Activated T-cell treated with anti-CD3 and anti-CD28 coated beads, Interleukin-2, amount 50 U/mL, for 1 hour (primary cell): Measurements from ENCODE around the gene SLC12A1.

ENCODE experiments used
- DNase-seq: peaks from one replicate; pipeline ENCODE4 v3.0.0-alpha.2; 2020

SLC12A1 gene

GRCh38 chr15:48244921-48245320 lies 38.8 kb downstream of the SLC12A1 start:
- DNase-seq: no peak

DNA sequence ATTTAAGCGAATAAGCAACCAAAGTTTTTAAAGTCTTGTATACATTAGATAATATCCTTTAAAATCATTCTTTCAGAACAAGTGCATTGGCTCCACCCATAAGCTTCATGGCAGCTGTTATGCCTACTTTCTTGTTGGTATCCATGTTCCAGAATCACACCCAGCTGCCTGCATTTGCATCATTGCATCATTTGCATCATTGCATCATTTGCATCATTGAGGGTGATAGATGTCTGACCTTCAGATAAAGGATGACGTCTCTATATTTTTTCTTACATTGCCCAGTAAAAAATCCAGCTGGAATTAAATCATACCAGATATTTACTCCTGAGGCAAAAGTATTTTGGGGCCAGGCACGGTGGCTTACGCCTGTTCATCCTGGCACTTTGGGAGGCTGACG lies 42.3 kb downstream of the SLC12A1 start:
- no peak for DNase-seq

DNA sequence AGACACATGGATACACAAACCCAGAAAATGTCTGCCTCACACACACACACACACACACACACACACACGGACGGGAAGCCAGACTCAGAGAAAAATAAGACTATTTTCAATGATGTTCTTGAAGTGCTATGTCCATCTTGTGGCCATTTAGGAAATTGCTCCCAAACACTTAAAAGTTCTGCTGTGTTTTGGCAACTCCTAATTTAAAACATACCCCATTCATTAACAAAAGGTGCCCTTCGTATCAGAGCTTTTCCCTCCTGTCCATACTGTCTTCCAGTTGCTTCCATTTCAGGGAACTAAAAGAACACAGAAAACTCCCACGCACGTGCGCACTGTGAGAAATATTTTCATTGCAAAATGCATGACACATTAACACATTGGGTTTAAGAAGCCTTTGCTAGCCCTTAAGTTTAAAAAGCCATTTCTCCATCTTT lies 44.6 kb downstream of the SLC12A1 start:
- no peak for DNase-seq

DNA sequence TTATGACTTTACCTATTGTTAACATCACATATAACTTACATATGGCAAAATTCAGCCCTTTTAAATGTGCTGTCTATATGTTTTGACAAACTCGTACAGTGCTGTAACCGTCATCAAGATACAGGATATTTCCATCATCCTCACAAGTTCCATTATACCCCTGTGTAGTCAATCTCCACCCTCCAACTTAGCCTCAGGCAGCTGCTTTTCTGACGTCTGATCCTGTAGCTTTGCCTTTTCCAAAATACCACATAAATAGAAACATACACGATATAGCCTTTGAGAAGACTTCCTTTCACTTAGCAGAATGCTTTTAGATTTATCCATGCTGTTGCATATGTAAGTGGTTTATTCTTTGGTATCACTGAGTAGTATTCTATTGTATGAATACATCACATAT lies 47.1 kb downstream of the SLC12A1 start:
- no peak for DNase-seq

- no peak for DNase-seq
These were observed 59.0 kb downstream of the SLC12A1 start for GRCh38 chr15:48265135-48265534.

DNA sequence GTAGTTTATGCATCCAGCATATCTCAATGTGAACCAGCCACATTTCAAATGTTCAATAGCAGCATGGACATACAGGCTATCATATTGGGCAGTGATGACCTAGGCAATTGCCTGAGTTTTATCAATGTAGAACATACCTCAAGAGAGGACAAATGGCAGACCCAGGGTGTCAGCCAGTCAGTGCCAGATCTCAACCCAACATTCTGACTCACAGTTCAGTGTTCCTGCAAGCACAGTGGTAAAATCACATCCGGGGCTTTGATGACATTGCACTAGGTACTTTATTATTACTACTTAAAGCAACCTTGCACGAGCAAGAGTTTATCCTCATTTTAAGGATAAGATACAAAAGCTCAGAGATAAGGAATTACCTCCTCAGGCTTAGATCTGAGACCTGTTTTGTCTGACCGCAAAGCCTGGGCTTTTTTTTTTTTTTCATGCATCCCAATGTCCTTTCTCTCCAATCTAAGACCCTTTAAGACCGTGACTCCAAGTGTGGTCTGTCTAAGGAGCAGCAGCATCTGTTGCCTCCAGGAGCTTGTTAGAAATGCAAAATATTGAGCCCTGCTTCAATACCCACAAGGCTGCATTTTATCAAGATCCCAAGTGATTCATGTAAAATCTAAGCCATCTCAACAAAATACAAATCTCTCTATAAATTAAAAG lies 60.1 kb downstream of the SLC12A1 start:
- no peak for DNase-seq

DNA sequence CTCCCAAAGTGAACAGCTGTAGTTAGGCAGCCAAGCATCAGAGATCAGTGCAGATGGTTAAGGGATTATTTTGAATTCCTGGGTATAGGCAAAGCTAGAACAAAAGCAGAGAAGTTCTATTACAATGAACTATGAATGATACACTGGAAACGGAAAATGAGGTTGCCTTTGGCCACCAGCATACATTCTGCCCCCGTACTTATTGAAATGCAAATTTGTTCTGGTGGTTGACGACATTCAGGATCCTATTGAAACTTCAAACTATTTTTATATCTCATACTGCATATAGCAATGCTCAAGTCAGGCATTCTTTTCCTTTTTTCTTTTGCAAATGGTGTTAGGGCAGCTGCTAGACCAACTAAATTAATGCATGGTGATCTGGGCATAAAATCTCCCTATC lies 61.7 kb downstream of the SLC12A1 start:
- no peak for DNase-seq

- DNase-seq: no peak
These were observed 66.9 kb downstream of the SLC12A1 start for GRCh38 chr15:48273049-48273448.

- no peak for DNase-seq
These were observed 72.6 kb downstream of the SLC12A1 start for GRCh38 chr15:48278666-48279065.

- DNase-seq: no peak
These were observed 73.5 kb downstream of the SLC12A1 start for GRCh38 chr15:48279608-48280007.

DNA sequence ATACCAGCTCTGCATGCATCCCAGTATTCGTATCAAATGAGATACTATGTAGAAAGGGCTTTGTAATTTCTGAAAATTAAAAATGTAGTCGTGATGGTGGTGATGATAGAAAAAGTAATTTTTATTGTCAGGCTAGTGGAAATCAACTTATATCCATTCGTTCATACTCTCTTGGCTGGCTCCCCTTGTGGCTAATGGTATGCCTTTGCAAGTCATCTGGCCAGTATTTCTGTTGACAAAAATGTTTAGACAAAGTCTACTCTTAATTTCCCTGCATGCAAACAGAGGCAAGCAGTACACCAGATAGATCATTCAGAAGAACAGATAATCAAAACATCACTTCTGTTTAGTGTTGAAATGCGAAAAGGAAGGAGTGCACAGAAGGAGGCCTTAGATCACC lies 75.6 kb downstream of the SLC12A1 start:
- DNase-seq: no peak

GRCh38 chr15:48282216-48282615 lies 76.1 kb downstream of the SLC12A1 start:
- DNase-seq: no peak

- no peak for DNase-seq
These were observed 77.5 kb downstream of the SLC12A1 start for GRCh38 chr15:48283396-48284145.

- no peak for DNase-seq
These were observed 79.5 kb downstream of the SLC12A1 start for GRCh38 chr15:48285329-48286214.

DNA sequence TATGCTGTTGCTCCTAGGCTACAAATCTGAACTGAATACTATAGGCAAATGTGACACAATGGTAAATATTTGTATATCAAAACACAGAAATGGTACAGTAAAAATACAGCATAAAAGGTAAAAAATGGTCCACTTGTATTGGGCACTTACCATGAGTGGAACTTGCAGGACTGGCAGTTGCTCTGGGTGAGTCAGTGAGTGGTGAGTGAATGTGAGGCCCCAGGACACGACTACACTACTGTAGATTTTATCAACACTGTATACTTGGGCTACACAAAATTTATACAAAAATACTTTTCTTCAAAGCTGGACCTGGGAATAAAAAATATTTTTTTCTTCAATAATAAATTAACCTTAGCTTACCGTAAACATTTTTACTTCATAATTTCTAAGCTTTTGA lies 83.5 kb downstream of the SLC12A1 start:
- no peak for DNase-seq

DNA sequence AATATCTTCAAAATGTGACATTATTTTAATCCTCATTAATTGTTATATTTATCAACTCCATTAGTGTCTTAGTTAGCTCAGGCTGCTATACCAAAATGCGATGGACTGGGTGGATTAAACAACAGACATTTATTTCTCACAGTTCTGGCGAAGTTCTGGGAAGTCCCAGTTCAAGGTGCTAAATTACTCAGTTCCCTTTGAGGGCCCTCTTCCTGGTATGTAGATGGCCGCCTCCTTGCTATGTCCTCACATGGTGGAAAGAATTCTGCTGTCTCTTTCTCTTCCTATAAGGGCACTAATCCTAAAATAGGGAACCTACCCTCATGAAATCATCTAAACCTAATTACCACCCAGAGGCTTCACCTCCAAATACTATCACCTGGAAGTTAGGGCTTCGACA lies 86.4 kb downstream of the SLC12A1 start:
- no peak for DNase-seq

- DNase-seq: no peak
These were observed 91.6 kb downstream of the SLC12A1 start for GRCh38 chr15:48297668-48298067.

DNA sequence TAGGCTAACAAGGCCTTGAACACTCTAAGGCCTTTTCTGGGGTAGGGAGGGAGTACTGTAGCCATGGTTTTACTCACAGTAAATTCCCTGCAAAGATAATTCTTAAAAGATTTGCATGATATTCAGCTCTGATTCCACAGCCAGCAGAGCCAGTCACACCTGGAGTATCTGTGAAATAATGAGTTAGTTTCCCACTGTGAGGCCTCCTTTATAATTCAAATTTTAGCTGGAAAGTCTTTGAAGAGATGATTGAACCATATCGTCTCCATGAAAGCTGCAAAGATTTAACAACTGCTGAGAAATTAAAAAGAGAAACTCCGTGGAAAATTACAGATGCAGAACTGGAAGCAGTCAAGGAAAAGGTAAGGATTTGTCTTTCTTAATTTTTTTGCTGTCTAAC lies 92.8 kb downstream of the SLC12A1 start:
- DNase-seq: no peak

- no peak for DNase-seq
These were observed 93.9 kb downstream of the SLC12A1 start for GRCh38 chr15:48300038-48300437.

DNA sequence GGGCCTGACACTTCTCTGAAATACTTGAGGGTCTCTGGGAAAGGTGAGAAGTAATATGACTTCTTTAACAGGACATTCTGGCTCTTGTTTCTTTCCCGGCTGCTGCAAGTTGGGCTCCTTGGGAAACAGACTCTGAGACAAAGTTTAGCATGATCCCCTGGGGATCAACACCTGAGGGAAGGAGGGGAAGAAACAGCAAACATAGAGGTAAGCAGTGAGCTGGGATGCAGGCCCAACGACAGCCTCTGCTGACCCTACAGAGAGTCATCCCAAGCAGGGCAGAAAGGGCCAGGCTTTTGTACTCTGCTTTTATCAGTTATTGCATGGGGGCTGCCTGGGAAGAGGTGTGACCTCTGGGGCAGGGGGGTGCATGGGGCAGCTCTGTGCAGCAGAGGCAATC lies 98.3 kb downstream of the SLC12A1 start:
- DNase-seq: no peak

DNA sequence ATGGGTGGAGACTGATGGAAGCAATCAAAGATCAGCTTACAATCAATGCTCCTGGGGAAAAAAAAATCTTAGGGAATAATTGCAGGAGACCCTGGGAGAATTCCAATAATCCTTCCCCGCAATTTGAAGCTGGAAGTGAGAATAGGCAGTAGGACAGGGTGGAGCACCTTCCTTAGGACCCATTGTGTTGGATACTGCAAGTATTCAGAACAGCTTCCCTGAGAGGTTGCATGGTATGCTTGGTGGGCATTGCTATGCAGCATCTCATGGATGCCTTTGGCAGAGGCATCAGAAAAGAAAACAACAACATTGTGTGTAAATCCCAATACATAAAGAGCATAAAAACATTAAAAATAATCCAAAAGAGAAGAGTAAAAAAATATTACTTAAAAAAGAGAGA lies 100.5 kb downstream of the SLC12A1 start:
- DNase-seq: no peak

- DNase-seq: no peak
These were observed 101.5 kb downstream of the SLC12A1 start for GRCh38 chr15:48307586-48307985.

DNA sequence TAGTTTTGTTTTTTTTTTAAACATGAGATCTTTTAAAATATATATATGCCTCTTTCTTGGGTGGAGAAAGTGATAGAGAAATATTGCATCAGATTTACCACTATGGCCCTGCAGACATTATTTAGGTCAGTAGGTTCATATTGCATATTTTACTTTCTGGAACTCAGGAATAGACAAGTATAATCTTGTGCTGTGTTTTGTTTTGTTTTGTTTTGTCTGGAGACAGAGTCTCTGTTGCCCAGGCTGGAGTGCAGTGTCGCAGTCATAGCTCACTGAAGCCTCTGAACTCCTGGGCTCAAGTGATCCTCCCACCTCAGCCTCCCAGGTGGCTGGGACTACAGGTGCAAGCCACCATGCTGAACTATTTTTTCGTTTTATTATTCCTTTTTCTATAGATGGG lies 103.6 kb downstream of the SLC12A1 start:
- no peak for DNase-seq

DNA sequence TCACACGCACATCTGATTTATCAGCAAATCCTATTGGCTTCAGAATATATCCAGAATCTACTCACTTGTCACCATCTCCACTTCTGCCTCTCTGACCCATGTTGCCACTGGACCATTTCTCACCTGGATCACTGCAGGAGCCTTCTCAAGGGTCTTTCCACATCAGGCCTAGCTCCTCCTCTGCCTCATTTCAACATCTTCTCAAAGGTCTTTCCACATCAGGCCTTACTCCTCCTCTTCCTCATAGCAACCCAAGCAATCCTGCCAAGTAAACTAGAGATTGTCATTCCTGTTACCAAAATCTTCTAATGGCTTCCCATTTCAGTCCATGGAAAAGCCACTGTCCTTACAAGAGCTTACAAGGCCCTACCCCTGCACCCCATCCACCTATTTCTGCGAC lies 107.1 kb downstream of the SLC12A1 start:
- DNase-seq: no peak
